ENCODE measurements around the gene CCNF.

GRCh38 chr16:2426941-2427361 lies 2.3 kb upstream of the CCNF start:
- TF ChIP-seq CTCF (IDR thresholded peaks at IDR 0.05) = no peak
- no peak for TF ChIP-seq POLR2A (IDR thresholded peaks at IDR 0.05)
